Fibroblast of the aortic adventitia (primary cell): ENCODE measurements around the gene VSTM2B. TPM values are rescaled to one million over a fixed set of nuclear protein-coding genes. Genes with fewer than 3 reads are reported as not detected.

ENCODE experiments used
- DNase-seq: peaks from one replicate; pipeline ENCODE4 v3.0.0-alpha.2; 2010; ENCODE audit warnings: low read depth
- H3K4me3 ChIP-seq: 2 replicates; pipeline ENCODE4 v1.5.1; 2011; ENCODE audit warnings: low read depth, mild to moderate bottlenecking, control low read depth, low read length, moderate library complexity
- CTCF ChIP-seq: IDR thresholded peaks from 2 replicates; pipeline ENCODE4 v1.5.1; 2011; ENCODE audit warnings: mild to moderate bottlenecking, low read length, control low read depth, inconsistent platforms; ENCODE audit not compliant: insufficient read depth
- total RNA-seq: library from RNA; depleted of rRNA; stranded (reverse); fragments of >200 nt; gene quantifications from 2 replicates; pipeline ENCODE4 v1.2.3, GENCODE V29; 2012; ENCODE audit warnings: low replicate concordance

The VSTM2B gene
- total RNA-seq, 1 donor = not detected

DNA sequence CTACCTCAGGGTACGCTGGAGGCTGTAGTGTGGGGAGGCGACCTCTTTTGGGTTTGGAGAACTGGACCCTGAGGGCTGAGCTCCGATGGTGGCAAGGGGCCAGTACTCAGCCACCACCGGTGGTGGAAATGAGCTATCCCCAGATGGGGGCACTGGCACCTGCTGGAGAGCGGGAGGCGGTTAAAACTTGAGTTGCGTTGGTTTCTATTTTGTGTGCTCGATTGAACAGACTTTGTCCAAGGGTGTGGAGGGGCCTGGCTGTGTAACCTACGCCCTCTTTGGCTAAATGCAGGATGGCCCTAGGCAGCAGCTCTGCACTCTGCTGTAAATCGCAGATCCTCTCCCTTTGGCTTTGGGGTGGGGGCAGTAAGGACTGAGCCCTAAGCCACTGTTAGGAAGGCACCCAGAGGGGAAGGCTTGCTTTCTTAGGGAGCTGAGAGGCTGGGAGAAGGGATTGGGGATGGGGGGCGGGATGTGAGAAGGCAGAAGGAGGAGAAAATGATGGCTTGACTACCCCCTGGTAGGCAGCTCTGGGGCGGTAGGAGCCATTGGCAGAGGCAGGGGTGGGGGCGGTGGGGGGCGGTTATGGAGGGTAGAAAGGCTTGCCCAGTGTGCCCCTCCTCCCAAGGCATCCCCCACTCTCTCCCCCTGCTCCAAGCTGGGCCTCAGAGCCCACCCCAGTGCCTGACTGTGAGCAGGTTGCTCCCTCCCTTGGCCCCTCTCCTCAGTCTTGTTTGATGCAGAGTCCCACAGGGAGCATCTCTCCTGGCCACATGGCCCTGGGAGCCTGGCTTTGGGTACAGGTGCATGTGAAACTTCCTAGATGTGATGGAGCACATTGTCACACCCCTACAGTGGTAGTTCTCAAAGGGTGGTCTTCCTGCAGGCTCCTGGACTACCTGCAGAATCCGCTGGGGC lies 5.0 kb downstream of the VSTM2B start:
- TF ChIP-seq CTCF = no peak
- no peak for DNase-seq
- H3K4me3 ChIP-seq = no peak overlapping the region

- H3K4me3 ChIP-seq = no peak overlapping the region
- no peak for TF ChIP-seq CTCF
- DNase-seq = no peak
Measured at GRCh38 chr19:29531458-29532025, 5.7 kb downstream of the VSTM2B start.

- DNase-seq = no peak
- no peak for TF ChIP-seq CTCF
- no peak overlapping the region for H3K4me3 ChIP-seq
Measured at GRCh38 chr19:29532097-29532496, 6.3 kb downstream of the VSTM2B start.

- H3K4me3 ChIP-seq = no peak overlapping the region
- TF ChIP-seq CTCF = no peak
- DNase-seq = no peak
Measured at GRCh38 chr19:29532956-29533355, 7.2 kb downstream of the VSTM2B start.

GRCh38 chr19:29533578-29534544 lies 8.1 kb downstream of the VSTM2B start:
- no peak for TF ChIP-seq CTCF
- no peak for DNase-seq
- no peak overlapping the region for H3K4me3 ChIP-seq

DNA sequence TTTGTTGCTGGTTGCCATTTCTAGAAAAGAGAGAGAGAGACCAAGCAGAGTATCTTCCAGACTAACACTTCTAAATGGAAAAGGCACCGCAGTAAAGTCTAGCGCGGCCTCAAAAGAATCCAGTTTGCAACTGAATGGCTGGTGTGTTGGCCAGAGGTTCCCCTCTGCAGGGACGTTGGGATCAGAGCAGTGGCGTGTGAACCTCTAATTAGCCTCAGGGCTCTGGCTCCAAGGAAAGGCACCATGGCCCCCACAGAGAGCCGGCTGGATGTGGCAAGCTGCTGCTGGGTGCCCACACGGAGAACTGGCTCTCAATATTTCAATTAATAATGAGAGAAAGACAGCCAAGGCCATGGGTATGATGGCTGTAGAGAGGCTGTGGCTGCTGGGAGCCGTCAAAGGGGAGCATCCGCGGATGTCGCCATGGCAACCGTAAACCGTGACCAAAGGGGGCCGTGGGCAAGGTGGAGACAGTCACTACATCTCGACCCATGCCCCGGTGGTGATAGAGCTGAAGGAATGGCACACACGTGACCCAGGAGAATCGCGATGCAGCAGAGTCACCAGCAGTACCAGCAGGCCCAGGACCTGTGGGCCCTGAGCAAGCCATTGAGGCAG lies 9.5 kb downstream of the VSTM2B start:
- no peak overlapping the region for H3K4me3 ChIP-seq
- no peak for TF ChIP-seq CTCF
- DNase-seq = no peak
